Testis (tissue), 2 donors: ENCODE data around the gene A2M.

Experiments used
- POLR2A ChIP-seq: fragments of 450-650 bp; IDR thresholded peaks from one replicate; pipeline ENCODE4 v1.6.1; 2017; ENCODE audit warnings: antibody characterized with exemption, mild to moderate bottlenecking, moderate library complexity
- TF ChIP-seq, protein P1 (sequence below), 3 experiments: fragments of 450-650 bp in 2 of 3; fragments of 200-600 bp in 1 of 3; sonication (generic) in 1 of 3; IDR thresholded peaks; one replicate each; pipeline ENCODE4 v1.5.1; 2016 to 2019; ENCODE audit warnings: antibody characterized with exemption in 3 of 3, mild to moderate bottlenecking in 2 of 3, moderate library complexity in 1 of 3

DNA sequence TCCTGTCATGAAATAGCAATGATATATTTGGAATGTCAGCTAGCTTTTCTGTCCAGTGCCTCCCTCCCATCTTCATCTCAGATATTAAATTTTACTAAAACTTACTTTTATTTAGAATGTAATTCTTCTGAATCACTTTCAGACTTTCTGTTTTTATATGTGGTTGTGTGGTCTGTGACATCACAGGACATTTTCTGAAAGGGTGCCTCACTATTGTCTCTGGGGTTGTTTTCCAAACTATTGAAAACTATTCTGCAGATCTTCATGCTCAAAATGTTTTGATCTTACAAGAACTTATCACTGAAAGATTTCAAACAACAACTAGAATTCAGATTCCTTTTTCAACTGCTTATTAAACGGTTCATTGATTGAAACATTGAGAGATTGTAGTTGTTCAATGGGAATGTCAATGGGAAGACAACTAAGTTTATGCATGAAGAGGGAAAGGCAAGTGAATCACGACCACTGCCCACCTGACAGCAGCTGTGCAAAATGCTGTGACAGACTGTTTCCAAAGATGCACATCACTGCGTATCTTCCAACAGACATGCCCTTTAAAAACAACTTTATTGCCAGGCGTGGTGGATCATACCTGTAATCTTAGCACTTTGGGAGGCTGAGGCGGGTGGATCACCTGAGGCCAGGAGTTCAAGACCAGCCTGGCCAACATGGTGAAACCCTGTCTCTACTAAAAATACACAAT, 75.1 kb downstream of the A2M start:
- TF ChIP-seq, protein P1, sequence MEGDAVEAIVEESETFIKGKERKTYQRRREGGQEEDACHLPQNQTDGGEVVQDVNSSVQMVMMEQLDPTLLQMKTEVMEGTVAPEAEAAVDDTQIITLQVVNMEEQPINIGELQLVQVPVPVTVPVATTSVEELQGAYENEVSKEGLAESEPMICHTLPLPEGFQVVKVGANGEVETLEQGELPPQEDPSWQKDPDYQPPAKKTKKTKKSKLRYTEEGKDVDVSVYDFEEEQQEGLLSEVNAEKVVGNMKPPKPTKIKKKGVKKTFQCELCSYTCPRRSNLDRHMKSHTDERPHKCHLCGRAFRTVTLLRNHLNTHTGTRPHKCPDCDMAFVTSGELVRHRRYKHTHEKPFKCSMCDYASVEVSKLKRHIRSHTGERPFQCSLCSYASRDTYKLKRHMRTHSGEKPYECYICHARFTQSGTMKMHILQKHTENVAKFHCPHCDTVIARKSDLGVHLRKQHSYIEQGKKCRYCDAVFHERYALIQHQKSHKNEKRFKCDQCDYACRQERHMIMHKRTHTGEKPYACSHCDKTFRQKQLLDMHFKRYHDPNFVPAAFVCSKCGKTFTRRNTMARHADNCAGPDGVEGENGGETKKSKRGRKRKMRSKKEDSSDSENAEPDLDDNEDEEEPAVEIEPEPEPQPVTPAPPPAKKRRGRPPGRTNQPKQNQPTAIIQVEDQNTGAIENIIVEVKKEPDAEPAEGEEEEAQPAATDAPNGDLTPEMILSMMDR (IDR thresholded peaks at IDR 0.05), result no peak
- TF ChIP-seq POLR2A, result no peak
